ENCODE results near the gene TRIM24. TPM values are rescaled to one million over a fixed set of nuclear protein-coding genes. Genes with fewer than 3 reads are reported as not detected.
A peak's percentile ranks its signal among the peaks of the same experiment; 100 is the strongest.

Gene TRIM24
- total and polyA plus RNA-seq, 10 of the 15 experiments (the other 5 are each of a cell fraction or from before 2014, with no cell fraction given), result 4.6 to 23.5 (median 13.6) TPM

DNA sequence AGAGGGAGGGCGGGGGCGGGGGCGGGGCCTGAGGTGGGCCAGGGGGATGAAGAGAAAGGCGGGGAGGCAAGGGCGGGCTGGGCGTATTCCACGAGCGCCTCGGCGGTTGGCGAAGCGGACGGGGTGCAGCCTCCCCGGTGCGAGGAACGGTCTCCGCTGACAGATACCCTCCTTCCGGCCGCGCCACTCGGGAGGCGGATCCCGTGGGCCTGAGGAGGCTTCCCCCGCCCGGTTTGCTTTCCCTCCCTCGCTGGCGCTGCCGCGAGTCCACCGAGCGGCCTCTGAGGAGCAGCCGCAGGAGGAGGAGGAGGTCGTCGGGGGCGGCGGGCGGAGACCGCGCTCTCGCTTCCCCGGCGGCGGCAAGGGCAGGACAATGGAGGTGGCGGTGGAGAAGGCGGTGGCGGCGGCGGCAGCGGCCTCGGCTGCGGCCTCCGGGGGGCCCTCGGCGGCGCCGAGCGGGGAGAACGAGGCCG lies at the start of gene TRIM24 (continued):
- TF ChIP-seq SUPT20H (IDR thresholded peaks at IDR 0.05; ENCODE audit: borderline replicate concordance, control insufficient read depth, low read depth, low read length) (no peak), MTA3 (IDR thresholded peaks at IDR 0.05; ENCODE audit: borderline replicate concordance, low read length) (no peak), DPF2 (IDR thresholded peaks at IDR 0.05) (no peak; the same call in 1 of the 2 replicates), POU2F2 (IDR thresholded peaks at IDR 0.05; ENCODE audit: borderline replicate concordance, low read depth, low read length) (peak; percentile 58; the same call in 2 of the 3 replicates), NFIC (IDR thresholded peaks at IDR 0.05; ENCODE audit: low read depth, low read length) (no peak), BRCA1 (IDR thresholded peaks at IDR 0.05; ENCODE audit: low read depth, low read length) (no peak), TCF7 (IDR thresholded peaks at IDR 0.05; ENCODE audit: borderline replicate concordance) (no peak), IRF4 (IDR thresholded peaks at IDR 0.05; ENCODE audit: low read depth, low read length) (no peak), MTA2 (IDR thresholded peaks at IDR 0.05; ENCODE audit: low read depth) (no peak), FOXK2 (IDR thresholded peaks at IDR 0.05) (no peak)
- TF ChIP-seq, protein P1, sequence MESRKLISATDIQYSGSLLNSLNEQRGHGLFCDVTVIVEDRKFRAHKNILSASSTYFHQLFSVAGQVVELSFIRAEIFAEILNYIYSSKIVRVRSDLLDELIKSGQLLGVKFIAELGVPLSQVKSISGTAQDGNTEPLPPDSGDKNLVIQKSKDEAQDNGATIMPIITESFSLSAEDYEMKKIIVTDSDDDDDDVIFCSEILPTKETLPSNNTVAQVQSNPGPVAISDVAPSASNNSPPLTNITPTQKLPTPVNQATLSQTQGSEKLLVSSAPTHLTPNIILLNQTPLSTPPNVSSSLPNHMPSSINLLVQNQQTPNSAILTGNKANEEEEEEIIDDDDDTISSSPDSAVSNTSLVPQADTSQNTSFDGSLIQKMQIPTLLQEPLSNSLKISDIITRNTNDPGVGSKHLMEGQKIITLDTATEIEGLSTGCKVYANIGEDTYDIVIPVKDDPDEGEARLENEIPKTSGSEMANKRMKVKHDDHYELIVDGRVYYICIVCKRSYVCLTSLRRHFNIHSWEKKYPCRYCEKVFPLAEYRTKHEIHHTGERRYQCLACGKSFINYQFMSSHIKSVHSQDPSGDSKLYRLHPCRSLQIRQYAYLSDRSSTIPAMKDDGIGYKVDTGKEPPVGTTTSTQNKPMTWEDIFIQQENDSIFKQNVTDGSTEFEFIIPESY (IDR thresholded peaks at IDR 0.05), result no peak
- TF ChIP-seq, protein P2, sequence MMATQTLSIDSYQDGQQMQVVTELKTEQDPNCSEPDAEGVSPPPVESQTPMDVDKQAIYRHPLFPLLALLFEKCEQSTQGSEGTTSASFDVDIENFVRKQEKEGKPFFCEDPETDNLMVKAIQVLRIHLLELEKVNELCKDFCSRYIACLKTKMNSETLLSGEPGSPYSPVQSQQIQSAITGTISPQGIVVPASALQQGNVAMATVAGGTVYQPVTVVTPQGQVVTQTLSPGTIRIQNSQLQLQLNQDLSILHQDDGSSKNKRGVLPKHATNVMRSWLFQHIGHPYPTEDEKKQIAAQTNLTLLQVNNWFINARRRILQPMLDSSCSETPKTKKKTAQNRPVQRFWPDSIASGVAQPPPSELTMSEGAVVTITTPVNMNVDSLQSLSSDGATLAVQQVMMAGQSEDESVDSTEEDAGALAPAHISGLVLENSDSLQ (IDR thresholded peaks at IDR 0.05), result peak; percentile 45; the same call in 1 of the 2 replicates
- TF ChIP-seq, protein P3, sequence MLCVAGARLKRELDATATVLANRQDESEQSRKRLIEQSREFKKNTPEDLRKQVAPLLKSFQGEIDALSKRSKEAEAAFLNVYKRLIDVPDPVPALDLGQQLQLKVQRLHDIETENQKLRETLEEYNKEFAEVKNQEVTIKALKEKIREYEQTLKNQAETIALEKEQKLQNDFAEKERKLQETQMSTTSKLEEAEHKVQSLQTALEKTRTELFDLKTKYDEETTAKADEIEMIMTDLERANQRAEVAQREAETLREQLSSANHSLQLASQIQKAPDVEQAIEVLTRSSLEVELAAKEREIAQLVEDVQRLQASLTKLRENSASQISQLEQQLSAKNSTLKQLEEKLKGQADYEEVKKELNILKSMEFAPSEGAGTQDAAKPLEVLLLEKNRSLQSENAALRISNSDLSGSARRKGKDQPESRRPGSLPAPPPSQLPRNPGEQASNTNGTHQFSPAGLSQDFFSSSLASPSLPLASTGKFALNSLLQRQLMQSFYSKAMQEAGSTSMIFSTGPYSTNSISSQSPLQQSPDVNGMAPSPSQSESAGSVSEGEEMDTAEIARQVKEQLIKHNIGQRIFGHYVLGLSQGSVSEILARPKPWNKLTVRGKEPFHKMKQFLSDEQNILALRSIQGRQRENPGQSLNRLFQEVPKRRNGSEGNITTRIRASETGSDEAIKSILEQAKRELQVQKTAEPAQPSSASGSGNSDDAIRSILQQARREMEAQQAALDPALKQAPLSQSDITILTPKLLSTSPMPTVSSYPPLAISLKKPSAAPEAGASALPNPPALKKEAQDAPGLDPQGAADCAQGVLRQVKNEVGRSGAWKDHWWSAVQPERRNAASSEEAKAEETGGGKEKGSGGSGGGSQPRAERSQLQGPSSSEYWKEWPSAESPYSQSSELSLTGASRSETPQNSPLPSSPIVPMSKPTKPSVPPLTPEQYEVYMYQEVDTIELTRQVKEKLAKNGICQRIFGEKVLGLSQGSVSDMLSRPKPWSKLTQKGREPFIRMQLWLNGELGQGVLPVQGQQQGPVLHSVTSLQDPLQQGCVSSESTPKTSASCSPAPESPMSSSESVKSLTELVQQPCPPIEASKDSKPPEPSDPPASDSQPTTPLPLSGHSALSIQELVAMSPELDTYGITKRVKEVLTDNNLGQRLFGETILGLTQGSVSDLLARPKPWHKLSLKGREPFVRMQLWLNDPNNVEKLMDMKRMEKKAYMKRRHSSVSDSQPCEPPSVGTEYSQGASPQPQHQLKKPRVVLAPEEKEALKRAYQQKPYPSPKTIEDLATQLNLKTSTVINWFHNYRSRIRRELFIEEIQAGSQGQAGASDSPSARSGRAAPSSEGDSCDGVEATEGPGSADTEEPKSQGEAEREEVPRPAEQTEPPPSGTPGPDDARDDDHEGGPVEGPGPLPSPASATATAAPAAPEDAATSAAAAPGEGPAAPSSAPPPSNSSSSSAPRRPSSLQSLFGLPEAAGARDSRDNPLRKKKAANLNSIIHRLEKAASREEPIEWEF (IDR thresholded peaks at IDR 0.05; ENCODE audit: insufficient replicate concordance, low read depth, low read length), result no peak
- TF ChIP-seq, protein P4, sequence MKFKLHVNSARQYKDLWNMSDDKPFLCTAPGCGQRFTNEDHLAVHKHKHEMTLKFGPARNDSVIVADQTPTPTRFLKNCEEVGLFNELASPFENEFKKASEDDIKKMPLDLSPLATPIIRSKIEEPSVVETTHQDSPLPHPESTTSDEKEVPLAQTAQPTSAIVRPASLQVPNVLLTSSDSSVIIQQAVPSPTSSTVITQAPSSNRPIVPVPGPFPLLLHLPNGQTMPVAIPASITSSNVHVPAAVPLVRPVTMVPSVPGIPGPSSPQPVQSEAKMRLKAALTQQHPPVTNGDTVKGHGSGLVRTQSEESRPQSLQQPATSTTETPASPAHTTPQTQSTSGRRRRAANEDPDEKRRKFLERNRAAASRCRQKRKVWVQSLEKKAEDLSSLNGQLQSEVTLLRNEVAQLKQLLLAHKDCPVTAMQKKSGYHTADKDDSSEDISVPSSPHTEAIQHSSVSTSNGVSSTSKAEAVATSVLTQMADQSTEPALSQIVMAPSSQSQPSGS (IDR thresholded peaks at IDR 0.05; ENCODE audit: low read length), result no peak
- TF ChIP-seq, protein P5, sequence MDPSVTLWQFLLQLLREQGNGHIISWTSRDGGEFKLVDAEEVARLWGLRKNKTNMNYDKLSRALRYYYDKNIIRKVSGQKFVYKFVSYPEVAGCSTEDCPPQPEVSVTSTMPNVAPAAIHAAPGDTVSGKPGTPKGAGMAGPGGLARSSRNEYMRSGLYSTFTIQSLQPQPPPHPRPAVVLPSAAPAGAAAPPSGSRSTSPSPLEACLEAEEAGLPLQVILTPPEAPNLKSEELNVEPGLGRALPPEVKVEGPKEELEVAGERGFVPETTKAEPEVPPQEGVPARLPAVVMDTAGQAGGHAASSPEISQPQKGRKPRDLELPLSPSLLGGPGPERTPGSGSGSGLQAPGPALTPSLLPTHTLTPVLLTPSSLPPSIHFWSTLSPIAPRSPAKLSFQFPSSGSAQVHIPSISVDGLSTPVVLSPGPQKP (IDR thresholded peaks at IDR 0.05; ENCODE audit: low read depth, low read length), result 0 out of 2 replicates have a peak, but pooled peaks have one; percentile 34

All from GM12878 (cell line).